HG02610 (cell line): ENCODE measurements around the gene IL6ST.
A peak's percentile ranks its signal among the peaks of the same experiment; 100 is the strongest.
"Not testable (repeated sequence)": the region's sequence is repeated elsewhere in the genome, so short reads cannot be mapped to it uniquely, and the experiment has no call there.

Experiments
- ATAC-seq: cut with Tn5 transposase; IDR thresholded peaks from one replicate; pipeline ENCODE4 v1.9.1; 2021; ENCODE audit warnings: mild to moderate bottlenecking, moderate library complexity; ENCODE audit not compliant: unreplicated experiment

Gene IL6ST

DNA sequence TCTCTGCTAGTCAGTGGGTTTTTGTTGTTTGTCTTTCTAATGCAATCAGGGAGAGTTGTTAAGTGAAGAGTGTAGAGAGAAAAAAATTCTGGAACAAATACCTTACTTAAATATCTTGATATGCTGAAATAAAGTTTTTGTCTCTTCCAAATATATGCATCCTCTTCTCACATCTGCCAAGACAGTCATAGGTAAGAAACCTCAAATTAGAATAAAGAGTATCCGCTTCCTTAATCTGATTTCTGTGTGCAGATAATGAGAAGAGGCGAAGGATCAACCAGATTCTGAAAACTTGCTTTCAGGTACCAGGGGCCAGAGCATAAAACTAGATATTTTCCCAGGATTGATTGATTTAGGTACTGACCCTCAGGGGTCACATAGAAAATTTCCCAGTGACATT, 11.3 kb upstream of the IL6ST start:
- no peak for ATAC-seq

- no peak for ATAC-seq
Observed at GRCh38 chr5:56004874-56005273, 10.1 kb upstream of the IL6ST start.

DNA sequence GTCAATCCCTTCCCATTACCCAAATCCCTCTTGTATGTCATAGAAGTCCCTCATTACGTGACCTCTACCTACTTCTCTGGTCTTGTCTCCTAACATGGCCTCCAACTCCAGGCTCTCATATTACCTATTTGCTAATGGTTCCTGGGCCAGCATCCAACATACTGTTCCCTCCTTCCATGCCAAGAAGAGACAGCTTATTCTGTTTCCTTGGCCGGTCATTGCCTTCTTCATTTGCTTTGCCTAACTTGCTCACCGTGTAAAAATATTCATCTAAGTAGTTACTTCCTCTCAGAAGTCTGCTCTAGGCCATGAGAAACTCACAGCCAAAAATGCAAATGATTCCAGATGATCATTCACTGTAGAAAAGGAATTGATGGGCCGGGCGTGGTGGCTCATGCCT, 8.9 kb upstream of the IL6ST start:
- ATAC-seq, result no peak

- ATAC-seq, result no peak
Observed at GRCh38 chr5:56003179-56003578, 8.4 kb upstream of the IL6ST start.

- no peak for ATAC-seq
Observed at GRCh38 chr5:56002303-56002702, 7.5 kb upstream of the IL6ST start.

- ATAC-seq, result not testable (repeated sequence)
Observed at GRCh38 chr5:56000221-56000620, 5.5 kb upstream of the IL6ST start.

- no peak for ATAC-seq
Observed at GRCh38 chr5:55998966-55999365, 4.2 kb upstream of the IL6ST start.

GRCh38 chr5:55997742-55998351, 3.1 kb upstream of the IL6ST start:
- no peak for ATAC-seq

DNA sequence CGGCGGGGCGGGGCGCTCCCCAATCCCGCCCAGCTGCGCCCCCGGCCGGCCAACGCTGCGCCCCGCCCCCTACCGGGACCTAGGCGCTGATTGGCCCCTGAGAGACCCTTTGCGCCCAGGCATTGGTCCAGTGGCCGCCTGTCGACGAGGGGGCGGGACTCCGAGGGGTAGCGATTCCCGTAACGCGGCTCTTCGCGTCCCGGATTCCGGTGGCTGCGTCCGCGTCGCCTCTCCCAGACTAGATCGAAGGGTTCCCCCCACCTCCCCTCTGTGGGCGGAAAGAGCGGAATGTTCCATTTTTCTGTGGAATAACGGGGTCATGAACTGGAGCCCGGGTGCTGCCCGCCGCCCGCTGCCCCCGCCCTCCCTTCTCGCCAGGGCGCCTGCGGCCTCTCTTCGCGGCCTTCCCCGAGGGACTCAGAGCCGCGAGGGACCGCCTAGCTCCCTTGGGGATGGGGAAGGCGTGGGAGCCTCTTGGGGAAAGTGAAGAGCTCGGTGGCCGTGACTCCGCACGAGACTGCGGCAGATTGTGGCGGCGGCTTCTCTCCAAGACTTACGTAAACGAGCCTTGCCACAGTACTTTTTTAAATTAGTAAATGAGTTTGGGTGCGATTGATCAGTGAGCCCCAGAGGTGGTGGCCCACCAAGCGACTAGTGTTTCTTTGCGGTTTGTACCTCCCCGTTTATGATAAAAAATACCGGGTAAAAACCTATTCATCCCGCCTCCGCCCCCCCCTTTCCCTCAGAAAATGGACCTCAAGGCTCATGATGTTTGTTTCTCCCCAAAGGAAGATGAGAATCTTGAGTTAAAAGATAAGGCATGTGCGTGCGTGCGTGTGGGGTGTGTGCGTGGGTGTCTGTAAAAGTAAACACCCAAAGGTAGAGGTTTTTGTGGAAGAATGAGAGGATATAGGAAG, 493 bp upstream of the IL6ST start:
- peak; percentile 93 for ATAC-seq

GRCh38 chr5:55993731-55994494, 850 bp downstream of the IL6ST start:
- ATAC-seq, result no peak

- no peak for ATAC-seq
Observed at GRCh38 chr5:55993013-55993412, 1.8 kb downstream of the IL6ST start.

GRCh38 chr5:55991768-55992486, 2.8 kb downstream of the IL6ST start:
- no peak for ATAC-seq

- ATAC-seq, result not testable (repeated sequence)
Observed at GRCh38 chr5:55990895-55991294, 3.9 kb downstream of the IL6ST start.

GRCh38 chr5:55989860-55990259, 4.9 kb downstream of the IL6ST start:
- ATAC-seq, result no peak

GRCh38 chr5:55988979-55989638, 5.7 kb downstream of the IL6ST start:
- ATAC-seq, result no peak

GRCh38 chr5:55988428-55988827, 6.3 kb downstream of the IL6ST start:
- not testable (repeated sequence) for ATAC-seq

- no peak for ATAC-seq
Observed at GRCh38 chr5:55986931-55987330, 7.8 kb downstream of the IL6ST start.

DNA sequence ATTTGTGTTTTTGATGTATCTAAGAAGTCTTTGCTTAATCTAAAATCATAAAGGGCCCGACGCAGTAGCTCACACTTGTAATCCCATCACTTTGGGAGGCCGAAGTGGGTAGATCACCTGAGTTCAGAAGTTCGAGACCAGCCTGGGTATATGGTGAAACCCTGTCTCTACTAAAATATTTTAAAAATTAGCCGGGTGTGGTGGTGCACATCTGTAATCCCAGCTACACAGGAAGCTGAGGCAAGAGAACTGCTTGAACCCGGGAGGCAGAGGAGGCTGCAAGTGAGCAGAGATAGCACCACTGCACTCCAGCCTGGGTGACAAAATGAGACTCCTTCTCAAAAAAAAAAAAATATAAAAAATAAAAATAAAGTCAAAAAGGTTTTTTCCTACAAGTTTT, 9.6 kb downstream of the IL6ST start:
- no peak for ATAC-seq

DNA sequence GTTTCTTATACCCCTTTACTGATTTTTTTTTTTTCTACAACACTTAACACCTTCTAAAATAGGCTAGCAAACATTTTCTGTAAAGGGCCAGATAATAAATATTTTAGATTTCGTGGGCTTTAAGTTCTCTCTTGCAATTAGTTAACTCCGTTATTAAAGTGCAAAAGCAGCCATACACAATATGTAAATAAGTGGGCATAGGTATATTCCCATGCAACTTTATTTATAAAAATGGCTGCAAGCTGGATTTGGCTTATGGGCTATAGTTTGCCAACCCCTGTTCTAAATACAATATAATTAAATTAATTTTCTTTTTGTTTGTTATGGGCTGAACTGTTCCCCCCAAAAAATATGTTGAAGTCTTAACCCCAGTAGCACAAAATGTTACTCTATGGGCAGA, 10.8 kb downstream of the IL6ST start:
- ATAC-seq, result no peak

DNA sequence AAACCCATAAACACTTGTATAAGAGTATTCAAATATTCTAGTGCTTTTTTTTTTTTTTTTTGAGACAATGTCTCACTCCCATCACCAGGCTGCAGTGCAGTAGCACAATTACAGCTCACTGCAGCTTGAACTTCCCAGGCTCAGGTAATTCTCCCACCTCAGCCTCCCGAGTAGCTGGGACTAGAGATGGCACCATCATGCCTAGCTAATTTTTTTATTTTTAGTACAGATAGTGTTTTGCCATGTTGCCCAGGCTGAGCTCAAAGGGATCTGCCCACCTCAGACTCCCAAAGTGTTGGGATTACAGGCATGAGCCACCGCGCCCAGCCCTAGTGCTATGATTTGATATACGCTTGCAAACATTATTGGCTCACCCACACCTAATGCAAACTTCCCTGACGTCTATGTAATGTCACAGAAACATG, 11.8 kb downstream of the IL6ST start:
- ATAC-seq, result no peak
